Body of pancreas (tissue), 4 donors: ENCODE results near the gene FAM83B.

ENCODE experiments used
- CTCF ChIP-seq, 7 experiments: fragments of 450-650 bp in 4 of 7; fragments of 200-600 bp in 3 of 7; sonication (generic) in 3 of 7; IDR thresholded peaks; one replicate each; pipeline ENCODE4 v1.5.1; 2016 to 2019; ENCODE audit warnings: antibody characterized with exemption in 7 of 7
- POLR2A ChIP-seq, 3 donors: fragments of 450-650 bp; IDR thresholded peaks; one replicate each; pipeline ENCODE4 v1.6.1; 2016; ENCODE audit warnings: antibody characterized with exemption in 3 of 3, mild to moderate bottlenecking in 2 of 3

GRCh38 chr6:54970337-54970736, 123.8 kb downstream of the FAM83B start:
- TF ChIP-seq CTCF (IDR thresholded peaks at IDR 0.05) (no peak), POLR2A (IDR thresholded peaks at IDR 0.05) (no peak)
